ENCODE data around the gene PDCD6IP.

PDCD6IP gene

GRCh38 chr3:33795856-33796536 is 2.4 kb upstream of the PDCD6IP start:
- H3K27ac ChIP-seq, result no peak overlapping the region
- TF ChIP-seq ZFX (IDR thresholded peaks at IDR 0.05), result no peak
- TF ChIP-seq, protein P1, sequence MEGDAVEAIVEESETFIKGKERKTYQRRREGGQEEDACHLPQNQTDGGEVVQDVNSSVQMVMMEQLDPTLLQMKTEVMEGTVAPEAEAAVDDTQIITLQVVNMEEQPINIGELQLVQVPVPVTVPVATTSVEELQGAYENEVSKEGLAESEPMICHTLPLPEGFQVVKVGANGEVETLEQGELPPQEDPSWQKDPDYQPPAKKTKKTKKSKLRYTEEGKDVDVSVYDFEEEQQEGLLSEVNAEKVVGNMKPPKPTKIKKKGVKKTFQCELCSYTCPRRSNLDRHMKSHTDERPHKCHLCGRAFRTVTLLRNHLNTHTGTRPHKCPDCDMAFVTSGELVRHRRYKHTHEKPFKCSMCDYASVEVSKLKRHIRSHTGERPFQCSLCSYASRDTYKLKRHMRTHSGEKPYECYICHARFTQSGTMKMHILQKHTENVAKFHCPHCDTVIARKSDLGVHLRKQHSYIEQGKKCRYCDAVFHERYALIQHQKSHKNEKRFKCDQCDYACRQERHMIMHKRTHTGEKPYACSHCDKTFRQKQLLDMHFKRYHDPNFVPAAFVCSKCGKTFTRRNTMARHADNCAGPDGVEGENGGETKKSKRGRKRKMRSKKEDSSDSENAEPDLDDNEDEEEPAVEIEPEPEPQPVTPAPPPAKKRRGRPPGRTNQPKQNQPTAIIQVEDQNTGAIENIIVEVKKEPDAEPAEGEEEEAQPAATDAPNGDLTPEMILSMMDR (conservative IDR thresholded peaks at IDR 0.05), result no peak

DNA sequence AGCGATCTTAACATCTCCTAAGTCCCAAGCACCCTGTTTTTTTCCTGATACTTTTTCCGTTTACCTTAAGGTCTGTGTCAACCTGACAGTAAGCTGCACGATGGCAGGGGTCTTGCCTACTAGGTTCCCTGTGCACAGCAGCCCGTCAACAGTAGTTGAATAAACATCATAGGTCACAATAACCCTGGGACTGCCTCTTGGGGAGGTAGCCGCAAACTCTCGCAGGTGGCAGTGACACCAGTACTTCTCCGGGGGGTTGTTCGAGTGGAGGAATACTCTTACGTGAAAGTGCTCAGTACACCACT is 365 bp upstream of the PDCD6IP start:
- TF ChIP-seq, protein P1 (conservative IDR thresholded peaks at IDR 0.05), result no peak
- no peak for TF ChIP-seq ZFX (IDR thresholded peaks at IDR 0.05)
- H3K27ac ChIP-seq, result peak overlapping the region; percentile 92

DNA sequence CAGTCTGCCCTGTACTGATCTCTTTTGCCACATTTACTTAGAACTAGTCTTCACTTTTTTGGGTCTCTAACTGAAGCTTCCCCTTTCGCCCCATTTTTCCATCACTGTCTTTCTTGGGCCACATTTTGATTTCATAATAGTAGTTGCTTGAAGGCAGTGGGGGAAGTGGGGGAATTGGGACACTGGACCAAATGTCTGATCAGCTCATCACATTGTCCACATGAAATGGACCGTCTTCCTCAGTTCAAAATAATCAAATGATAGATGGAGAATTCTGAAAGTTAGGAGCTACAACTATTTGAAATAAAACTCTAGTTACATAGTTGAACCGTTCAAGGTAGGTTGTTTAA is 747 bp downstream of the PDCD6IP start:
- TF ChIP-seq ZFX (IDR thresholded peaks at IDR 0.05), result no peak
- TF ChIP-seq, protein P1 (conservative IDR thresholded peaks at IDR 0.05), result no peak
- peak overlapping the region; percentile 92 for H3K27ac ChIP-seq

DNA sequence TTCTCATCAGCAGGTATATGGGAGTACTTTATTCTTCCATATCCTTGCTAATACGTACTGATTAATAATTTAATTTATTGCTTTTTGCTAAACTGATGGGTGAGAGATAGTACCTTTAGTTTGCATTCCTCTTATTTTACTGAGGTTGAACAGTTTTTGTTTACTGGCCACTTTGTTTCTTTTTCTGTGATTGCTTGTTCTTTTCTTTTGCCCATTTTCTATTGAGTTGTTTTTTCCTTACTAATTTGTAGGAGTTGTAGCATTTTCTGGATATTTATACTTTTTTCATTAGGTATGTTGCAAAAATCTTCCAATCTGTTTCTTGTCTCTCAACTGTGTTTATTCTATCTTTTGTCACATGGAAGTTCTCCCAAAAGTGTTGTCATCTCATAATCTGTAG is 4.8 kb downstream of the PDCD6IP start:
- no peak overlapping the region for H3K27ac ChIP-seq
- no peak for TF ChIP-seq ZFX (IDR thresholded peaks at IDR 0.05)
- TF ChIP-seq, protein P1 (conservative IDR thresholded peaks at IDR 0.05), result no peak

DNA sequence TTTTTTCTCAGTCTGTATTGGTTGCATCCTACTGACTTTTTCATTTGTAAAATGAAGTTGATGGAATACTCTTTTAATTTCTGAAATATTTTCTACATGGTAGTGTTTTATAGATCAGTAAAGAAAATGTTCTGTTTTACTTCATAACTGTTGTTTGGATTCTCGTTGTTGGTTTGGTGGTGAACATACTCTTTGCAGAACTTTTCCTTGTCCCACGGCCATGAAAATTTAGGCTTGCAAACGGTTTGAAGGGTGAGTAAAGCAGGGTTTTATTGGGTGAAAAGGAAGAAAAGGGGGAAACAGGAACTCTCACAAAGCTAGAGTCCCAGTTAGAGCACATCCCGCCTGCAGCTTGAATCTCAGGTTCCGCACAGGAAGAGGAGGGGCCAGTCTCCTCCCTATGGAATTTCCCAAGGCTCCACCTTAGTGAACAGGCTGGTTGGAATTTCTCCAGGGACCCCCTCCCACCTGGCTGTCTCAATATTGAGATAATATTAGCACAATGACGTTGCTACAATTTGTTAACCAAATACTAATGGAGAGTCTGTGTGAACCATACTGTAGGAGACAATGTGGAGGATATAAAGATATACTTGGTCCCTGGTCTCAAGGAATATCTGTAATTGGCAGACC is 5.6 kb downstream of the PDCD6IP start:
- peak overlapping the region; percentile 29; the same call in 1 of the 2 replicates for H3K27ac ChIP-seq
- TF ChIP-seq, protein P1 (conservative IDR thresholded peaks at IDR 0.05), result no peak
- no peak for TF ChIP-seq ZFX (IDR thresholded peaks at IDR 0.05)

- no peak for TF ChIP-seq ZFX (IDR thresholded peaks at IDR 0.05)
- TF ChIP-seq, protein P1 (conservative IDR thresholded peaks at IDR 0.05), result no peak
- H3K27ac ChIP-seq, result peak overlapping the region; percentile 61
These were observed 8.8 kb downstream of the PDCD6IP start for GRCh38 chr3:33807191-33807590.

DNA sequence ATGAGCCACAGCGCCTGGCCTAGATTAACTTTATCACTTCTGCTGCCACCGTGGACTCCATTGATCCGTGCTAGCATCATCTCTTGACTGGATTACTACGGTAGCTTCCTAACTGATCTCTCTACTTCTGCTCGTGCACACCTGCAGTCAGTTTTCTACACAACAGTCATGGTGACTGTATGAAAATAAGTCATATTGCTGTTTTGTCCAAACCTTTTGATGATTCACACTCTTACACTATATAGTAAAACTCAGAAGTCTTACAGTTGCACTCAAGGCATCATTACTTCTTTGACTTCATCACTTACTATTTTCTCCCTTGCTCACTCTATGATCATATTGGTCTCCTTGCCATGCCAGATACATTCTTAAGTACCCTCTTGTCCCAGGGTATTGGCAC is 10.1 kb downstream of the PDCD6IP start:
- no peak for TF ChIP-seq ZFX (IDR thresholded peaks at IDR 0.05)
- TF ChIP-seq, protein P1 (conservative IDR thresholded peaks at IDR 0.05), result no peak

More for the DNA sequence above, 10.1 kb downstream of the PDCD6IP start:
- H3K27ac ChIP-seq, result peak overlapping the region; percentile 61
